Stimulated activated CD8-positive, alpha-beta memory T cell treated with anti-CD3 and anti-CD28 coated beads, Interleukin-7, amount 100 ng/mL, for 1 hour (primary cell): ENCODE data around the gene PRDM12.

Experiments
- DNase-seq, 2 donors: peaks; one replicate each; pipeline ENCODE4 v3.0.0-alpha.2; 2020; ENCODE audit warnings: low read depth in 2 of 2

PRDM12 gene

DNA sequence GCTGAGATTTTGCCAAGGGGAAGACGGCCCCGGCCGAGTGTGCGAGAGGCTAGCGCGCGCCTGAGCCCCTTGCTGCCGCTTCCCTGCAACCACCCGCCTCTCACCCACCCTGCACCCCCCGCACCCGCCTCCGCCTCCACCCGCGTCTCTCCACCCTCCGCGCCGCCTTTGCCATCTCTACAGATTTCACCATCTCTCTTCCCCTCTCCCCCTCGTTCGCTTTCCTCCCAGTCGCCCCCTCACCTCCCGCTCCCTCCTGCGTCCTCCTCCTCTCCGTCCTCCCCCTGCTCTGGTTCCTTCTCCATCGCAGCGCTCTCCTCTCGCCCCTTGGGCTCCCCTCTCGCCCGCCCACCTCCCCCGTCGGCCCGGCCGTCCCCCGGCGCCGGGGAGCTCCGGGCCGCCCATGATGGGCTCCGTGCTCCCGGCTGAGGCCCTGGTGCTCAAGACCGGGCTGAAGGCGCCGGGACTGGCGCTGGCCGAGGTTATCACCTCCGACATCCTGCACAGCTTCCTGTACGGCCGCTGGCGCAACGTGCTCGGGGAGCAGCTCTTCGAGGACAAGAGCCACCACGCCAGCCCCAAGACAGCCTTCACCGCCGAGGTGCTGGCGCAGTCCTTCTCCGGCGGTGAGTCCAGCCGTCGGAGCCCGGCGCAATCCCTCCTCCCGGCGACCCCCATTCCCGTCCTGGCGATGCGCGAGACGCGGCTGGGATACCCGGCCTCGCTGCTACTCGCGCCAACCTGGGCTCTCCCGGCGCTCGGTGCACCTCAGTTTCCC, at the start of gene PRDM12:
PRDM12 (plus strand) TSS at position 344 of the 778 bp plus-strand sequence; CDS start at position 404, 60 bp downstream.
- no peak for DNase-seq

DNA sequence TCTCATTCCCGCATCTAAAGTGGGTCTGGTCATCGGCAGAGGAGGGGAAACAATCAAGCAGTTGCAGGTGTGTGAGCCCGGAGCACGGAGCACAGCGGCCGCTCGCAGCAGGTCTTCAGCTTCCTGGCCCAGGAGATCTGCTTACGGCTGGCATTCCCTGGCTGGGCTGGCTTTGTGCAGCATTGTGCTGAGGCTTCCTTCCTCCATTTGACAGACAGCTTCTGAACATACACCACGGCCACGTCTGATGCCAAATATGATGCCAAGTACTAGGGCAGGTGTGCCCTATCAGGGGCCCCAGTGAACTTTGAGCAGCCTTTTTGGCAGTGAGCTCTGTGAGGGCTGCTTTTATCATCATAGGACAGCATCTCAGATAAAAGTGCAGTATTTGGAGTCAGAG, 47.9 kb upstream of the PRDM12 start:
- DNase-seq, result no peak

DNA sequence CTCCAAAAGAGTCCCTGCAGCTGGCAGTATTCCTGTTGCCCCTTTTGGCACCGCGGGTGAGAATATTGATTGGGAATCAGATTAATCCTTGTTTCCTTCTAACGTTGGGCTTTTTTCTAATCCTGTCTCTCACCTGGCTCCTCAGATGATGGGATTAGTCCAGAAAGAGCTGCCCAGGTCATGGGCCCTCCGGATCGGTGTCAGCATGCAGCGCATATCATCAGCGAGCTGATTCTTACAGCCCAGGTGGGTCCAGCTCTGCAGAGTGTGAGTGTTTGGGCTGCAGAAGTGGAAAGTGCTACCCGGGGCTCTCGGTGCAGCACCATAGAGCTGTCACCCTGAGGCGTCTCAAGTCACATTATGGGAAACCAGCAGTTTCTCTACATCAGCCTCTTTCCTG, 40.9 kb upstream of the PRDM12 start:
- no peak for DNase-seq

DNA sequence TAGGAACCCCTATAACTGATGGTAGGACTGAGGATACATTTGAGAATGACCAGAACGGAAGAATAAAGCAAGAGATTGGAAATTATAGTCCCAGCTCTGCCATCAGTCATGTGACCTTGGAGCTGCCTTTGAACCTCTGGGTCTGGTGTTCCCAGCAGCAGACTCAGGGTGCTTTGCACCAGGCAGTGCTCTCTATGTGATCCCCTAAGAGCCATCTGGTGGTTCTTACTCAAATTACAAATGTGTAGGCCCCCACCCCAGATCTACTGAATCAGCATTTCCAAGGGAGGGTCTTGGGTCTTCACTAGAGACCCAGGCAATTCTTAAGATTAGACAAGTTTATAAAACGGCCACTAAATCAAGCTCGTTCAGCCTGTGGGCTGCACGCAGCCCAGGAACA, 40.2 kb upstream of the PRDM12 start:
- no peak for DNase-seq

DNA sequence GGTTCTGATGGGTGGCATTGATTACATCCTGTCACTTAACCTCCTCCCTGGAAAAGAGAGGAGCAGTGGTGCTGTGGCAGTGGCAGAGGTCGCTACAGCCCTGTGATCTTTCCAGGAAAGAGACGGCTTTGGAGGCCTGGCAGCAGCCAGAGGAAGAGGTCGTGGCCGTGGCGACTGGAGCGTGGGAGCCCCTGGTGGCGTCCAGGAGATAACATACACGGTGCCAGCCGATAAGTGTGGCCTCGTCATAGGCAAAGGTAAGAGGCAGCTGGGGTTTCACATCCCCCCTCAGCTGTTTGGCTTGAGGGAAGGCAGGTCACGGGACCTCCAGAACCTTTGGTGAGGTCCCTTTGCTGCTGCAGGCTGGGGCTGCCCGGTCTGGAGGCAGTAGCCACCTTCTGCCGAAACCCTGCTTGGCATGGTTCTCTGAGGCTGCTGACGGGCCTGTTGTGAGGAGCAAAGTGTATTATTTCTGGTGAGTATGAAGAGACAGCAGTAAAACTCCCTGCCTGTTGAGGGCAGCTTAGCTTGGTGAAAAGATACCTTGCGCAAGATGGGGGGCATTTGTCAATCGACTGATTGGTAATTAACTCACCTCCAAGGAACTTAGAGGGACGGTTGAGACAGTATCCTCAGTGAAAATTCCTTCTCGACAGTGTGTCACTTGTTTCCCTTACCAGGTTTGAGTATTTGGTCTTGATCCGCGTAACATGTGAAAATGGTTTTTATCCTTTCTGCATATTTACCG, 38.0 kb upstream of the PRDM12 start:
- DNase-seq, result no peak

DNA sequence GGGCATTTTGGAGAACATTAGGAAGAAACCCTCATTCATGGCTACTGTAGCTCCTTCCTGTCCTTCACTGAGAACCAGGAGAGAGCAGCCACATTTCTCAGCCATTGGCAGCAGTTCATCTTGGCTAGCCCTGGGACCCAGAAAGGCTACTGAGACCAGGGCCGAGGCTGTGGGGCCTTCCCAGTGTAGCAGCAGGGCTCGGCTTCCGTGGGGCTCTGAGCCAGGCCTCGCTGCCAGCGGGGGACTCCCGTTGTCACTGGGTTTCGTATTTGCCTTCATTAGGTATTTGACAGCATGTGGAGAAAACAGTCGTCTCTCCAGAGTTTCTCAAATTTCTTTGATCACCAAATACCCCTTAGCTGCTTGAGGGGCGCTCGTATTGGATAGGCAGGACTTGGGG, 37.3 kb upstream of the PRDM12 start:
- DNase-seq, result no peak

DNA sequence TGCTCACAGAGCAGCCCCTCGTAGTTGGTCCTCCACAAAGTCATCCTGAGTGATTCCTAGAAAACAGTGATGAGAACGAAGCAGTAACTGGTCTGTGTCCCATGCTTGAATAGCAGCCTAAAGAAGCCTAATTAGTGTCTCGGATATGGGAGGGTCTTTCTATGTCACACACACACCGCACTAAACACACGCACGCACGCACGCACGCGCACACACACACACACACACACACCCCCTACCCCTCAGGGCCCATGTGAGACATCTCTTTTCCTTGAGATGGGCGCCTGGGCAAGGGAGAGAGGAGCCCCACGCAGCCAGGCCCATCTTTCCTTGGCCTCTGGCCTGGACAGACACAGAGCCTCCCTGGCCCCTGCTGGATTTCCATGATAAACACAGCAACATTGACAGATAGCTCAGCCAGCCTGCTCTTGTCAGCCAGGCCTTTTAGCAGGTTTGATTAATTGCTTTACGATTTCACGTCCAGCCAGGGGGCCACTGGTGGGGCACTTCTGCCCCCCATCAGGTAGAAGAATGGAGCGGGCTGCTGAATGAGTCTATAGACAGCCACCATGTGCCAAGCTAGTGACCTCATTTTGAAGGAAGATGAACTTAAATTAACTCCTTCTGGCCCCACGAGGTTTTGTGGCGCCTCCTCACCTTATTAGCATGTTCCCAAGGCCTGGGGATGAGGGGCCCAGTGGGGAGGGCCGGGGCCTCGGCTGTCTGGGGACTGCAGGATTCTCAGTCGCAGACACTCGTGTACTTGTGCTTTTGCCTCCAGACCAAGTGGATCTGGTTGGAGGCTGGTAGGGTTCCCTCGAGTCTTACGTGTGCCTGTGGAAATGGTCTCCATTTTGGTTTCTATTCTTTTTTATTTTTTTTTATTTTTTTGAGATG, 36.2 kb upstream of the PRDM12 start:
- DNase-seq, result no peak

DNA sequence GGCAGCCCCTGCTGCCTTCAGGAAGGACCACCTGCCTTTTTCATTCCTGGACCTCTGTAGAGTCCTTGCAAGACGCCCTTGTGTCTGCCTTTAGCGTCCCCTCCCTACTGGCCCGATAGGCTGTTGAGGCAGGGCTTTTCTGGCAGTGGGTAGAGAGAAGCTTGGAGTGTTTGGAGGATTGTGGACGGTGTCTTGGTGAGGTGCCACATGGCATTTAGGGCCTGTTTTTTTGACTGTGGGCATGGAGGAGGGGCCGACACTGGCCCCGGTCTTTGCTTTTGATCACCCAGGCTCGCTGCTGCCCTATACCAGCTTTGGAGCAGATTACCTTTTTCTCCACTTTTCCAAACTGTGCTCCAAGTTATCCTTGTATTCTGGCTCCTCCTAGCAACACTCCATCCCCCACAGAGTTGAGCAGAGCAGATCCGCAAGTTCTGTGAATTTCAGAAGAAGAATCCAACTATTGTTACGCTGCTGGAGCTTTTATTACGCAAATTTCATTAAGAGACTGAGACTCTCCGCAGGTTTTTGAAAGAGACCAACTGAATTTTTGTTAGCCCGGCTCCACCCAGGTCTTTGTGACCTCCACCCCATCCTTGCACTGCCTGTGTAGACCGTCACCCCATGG, 34.8 kb upstream of the PRDM12 start:
- DNase-seq, result no peak

DNA sequence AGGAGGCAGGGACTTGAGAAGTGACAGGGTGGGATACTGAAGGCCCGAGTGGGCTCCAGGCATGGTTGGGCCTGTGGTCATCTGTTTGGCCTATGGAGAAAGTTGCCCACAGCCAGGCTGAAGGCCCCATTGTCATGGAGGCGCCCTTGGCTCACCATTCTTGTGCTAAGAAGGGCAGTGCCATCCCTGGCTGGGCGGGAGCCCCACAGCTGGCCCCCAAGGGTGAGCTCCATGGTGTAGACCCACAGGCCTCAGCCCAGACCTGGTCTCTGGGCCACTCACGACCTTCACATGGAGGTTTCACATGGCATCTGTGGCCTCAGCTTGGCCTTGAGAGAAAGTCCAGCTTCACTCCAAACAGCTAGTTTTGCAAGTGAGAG, 34.3 kb upstream of the PRDM12 start:
- DNase-seq, result no peak

DNA sequence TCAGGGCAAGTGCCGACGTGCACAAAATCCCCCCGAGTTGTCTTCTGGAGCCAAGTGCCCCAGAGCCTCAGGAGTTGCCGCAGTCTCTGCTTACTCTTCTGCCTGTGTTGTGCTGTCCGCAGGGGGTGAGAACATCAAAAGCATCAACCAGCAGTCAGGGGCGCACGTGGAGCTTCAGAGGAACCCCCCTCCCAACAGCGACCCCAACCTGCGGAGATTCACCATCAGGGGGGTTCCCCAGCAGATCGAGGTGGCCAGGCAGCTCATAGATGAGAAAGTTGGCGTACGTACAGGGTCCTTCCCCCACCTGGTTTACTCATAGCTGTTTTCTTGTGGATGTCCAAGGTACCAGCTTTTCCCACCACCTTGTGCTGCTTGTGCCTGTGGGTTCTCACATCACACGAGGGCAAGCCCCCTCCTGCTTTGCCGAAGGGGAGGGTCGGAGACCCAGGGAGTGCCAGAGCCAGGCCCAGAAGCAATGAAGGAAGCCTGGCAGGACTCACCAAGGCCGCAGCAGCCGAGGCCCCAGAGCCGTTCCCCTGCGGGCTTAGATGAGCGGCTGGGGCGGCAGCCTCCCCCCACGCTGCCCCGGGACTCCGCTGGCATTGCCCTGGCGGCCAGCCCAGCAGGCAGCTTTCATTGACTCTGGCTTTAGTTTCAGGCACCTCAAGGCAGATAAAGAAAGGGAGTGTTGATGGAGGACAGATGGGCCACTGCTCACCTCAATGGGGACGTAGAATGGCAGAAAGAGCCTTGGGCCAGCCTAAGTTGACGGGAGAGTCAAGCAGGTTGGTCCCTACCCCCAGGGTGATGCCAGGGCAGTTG, 33.7 kb upstream of the PRDM12 start:
- no peak for DNase-seq

DNA sequence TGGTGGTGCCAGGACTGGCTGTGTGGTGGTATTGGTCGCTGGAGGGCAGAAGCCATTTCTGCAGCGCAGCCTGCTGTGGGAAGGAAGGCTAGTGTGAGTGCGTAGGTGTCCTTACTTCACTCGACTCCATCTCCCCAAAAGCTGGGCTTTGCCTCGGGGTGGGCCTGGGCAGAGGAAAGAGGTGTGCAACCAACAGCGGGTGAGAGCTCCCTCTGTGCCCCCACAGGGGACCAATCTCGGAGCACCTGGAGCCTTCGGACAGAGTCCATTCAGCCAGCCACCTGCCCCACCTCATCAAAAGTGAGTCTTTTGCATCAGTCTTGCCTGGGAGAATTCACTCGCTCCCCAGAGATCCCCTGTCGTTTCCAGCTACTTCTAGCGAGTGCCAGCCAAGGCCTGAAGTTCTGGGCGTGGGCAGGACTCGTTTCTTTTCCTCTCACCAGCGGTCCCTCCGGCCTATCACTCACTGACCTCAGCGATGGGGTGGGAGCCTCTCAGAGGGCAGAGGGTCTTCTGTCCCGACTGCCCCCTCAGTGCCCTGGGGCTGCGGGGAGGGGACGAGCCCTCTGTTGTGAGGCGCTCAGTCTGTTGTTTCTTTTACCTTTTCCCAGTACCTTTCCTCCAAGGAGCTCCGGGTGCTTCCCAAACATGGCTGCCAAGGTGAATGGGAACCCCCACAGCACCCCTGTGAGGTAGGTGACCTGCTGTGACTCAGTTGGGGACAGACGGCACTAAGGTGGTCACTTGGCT, 32.9 kb upstream of the PRDM12 start:
- DNase-seq, result no peak

DNA sequence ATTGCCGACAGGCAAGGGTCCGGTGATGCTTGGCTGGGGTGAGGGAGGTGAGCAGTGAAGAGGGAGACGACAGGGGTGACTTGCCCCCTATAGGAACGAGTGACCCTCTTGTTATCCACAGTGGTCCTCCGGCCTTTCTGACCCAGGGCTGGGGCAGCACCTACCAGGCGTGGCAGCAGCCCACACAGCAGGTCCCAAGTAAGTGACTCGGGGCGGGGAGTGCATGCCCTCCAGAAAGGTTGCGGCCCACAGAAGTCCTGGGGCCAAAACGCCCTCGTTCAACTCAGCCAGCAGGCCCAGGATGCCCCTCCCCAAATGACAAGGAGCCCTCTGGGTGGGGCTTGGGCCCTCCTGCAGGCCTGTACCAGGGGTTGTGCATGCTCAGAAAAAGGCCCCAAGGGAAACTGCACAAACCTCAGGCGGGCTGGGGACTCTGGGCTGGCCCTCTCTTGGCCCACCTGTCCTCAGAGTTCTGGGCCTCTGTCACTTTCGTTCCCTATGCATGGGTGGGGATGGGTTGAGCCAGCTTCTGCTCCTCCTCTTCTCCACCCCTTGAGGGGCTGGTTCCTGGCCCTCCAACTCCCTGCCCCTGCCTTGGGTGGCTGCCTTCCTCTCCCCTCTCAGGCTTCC, 32.2 kb upstream of the PRDM12 start:
- no peak for DNase-seq

DNA sequence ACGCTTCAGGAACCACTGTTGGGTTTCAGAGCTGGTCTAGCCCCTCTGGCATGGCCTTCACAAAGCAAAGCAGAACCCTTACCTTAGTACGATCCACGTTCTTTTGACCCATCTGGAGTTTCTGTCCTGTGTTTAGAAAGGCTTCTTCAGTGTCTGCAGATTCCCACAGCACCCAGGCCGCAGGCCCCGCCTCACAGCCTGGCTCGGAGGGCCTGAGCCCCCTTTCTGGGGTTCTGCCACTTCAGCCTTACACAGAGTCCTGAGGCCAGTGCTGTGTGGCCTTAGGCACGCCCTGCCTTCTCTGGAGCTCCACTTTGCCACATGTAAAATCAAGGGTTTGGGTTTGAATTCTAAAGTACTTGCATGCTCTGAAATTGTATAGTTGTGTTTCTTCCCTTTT, 31.6 kb upstream of the PRDM12 start:
- DNase-seq, result no peak

DNA sequence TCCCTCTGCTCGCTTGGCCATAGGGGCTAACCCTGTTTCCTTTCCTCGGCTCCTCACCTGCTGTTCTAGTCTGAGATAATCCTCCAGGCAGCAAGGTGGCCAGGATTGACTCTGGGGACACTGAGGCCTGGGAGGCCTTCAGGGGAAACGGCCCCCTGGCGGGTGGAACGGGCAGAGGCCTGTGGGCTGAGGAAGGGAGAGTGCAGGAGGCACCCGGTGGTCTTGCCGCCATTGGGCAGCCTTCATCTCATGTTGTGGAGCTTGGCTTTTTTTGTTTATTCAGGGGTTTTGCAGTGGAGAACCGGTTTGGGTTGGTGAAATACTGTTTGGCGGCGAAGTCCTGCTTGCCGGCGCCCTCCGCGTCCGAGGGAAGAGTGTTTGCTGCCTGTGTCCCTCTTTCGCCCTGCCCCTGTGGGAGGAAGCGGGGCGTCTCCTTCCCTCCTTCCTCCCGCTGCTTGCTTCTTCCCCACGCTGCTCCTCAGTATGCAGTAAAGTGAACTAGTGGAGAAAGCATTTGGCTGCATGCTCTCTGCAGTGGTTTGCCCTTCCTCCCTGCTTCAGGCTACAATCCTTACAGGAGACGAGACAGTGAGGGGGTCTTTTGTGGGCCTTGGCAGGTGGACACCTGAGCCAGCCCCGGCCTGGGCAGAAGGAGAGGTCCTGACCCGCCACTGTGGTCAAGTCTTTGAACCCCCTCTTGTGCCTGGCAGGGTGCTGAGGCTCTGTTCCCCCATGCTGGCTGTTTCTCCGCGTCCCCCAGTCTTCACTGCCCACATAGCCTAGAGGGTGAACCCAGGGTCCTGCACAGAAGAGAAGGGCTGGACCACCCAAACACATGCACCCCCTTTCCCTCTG, 30.8 kb upstream of the PRDM12 start:
- DNase-seq, result no peak

DNA sequence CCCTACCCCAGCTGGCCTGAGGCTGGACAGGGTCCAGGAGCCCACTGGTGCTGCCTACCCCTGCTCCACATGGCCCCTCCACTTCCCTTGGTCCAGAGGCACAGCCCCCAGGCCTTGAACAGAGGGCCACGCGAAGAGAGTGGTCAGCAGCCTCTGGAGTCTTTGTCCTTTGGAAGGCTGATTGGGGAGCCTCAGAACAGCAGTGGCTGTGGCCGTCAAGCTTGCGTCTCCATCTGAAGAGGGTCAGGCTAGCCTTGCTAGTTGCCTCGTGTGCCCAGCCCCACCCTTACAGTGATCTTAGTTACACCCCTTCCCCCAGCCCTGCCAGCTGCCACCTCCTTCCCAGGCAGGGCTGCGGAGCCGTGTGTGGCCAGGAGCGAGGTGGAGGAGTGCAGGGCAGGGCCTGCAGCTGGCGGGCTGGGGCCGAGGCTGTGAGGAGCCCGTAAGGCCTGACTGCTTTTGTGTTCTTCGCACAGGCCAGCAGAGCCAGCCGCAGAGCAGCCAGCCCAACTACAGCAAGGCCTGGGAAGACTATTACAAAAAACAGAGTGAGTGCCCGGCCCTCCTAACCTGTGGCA, 30.1 kb upstream of the PRDM12 start:
- no peak for DNase-seq

DNA sequence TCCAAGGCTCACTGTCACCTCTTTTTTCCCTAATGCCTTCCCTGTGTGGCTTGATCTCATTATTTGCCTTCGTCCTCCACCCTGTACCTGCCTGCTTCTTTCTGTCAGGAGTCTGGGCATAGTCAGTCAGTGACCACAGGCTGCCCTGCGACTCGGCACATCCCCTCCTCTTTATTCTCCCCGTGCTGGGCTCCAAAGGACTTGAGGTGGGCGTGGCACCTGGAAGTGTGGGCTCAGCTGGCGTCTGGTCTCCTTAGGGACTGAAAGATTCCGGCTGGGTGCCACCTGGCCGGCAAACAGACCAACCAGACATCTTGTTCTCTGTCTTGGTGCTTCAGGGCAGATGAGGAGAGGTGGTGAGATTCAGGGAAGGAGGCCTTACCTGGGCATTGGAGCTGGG, 29.6 kb upstream of the PRDM12 start:
- no peak for DNase-seq

DNA sequence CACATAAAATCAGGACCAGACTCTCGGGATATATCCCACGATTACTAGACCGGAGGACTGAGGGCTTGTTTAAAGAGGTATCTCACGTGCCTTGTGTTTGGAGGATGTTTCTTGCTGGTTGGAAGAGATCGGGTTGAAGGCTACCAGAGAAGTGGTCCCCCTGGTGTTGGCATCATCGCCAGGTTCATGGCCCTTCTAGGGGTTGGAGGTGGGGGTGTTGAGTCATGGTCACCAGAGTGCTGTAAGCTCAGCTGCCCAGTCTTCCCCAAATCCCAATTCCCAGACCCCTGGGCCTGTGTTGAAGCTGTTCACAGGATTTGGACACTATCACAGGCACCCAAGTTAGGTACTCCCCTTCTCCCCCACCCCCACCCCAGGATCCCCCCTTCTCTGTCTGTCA, 29.1 kb upstream of the PRDM12 start:
- DNase-seq, result no peak
